GM21423 (cell line): ENCODE data around the gene SAMD4A.

ENCODE experiments used
- ATAC-seq: cut with Tn5 transposase; IDR thresholded peaks from one replicate; pipeline ENCODE4 v1.9.1; 2021; ENCODE audit warnings: mild to moderate bottlenecking, moderate library complexity; ENCODE audit not compliant: unreplicated experiment

The SAMD4A gene

GRCh38 chr14:54565785-54566409, 1.0 kb upstream of the SAMD4A start:
- ATAC-seq = peak; percentile 54

GRCh38 chr14:54567224-54567638, 303 bp downstream of the SAMD4A start:
- ATAC-seq = no peak

GRCh38 chr14:54567639-54568561, 972 bp downstream of the SAMD4A start:
- no peak for ATAC-seq

GRCh38 chr14:54568821-54569595, 2.1 kb downstream of the SAMD4A start:
- no peak for ATAC-seq

GRCh38 chr14:54570047-54570446, 3.1 kb downstream of the SAMD4A start:
- ATAC-seq = no peak

GRCh38 chr14:54570631-54571415, 3.9 kb downstream of the SAMD4A start:
- no peak for ATAC-seq

GRCh38 chr14:54572316-54572715, 5.4 kb downstream of the SAMD4A start:
- no peak for ATAC-seq

GRCh38 chr14:54574528-54574927, 7.6 kb downstream of the SAMD4A start:
- no peak for ATAC-seq

GRCh38 chr14:54577494-54577893, 10.6 kb downstream of the SAMD4A start:
- ATAC-seq = no peak

- no peak for ATAC-seq
These were observed 11.0 kb downstream of the SAMD4A start for GRCh38 chr14:54577977-54578376.

GRCh38 chr14:54579621-54580020, 12.7 kb downstream of the SAMD4A start:
- no peak for ATAC-seq

- no peak for ATAC-seq
These were observed 14.0 kb downstream of the SAMD4A start for GRCh38 chr14:54580933-54581332.

GRCh38 chr14:54582334-54582733, 15.4 kb downstream of the SAMD4A start:
- ATAC-seq = no peak

GRCh38 chr14:54584097-54584496, 17.2 kb downstream of the SAMD4A start:
- ATAC-seq = no peak

GRCh38 chr14:54585214-54585613, 18.3 kb downstream of the SAMD4A start:
- no peak for ATAC-seq

GRCh38 chr14:54589076-54589475, 22.1 kb downstream of the SAMD4A start:
- no peak for ATAC-seq

GRCh38 chr14:54589843-54590242, 22.9 kb downstream of the SAMD4A start:
- no peak for ATAC-seq

- ATAC-seq = no peak
These were observed 23.6 kb downstream of the SAMD4A start for GRCh38 chr14:54590481-54590880.

- no peak for ATAC-seq
These were observed 24.5 kb downstream of the SAMD4A start for GRCh38 chr14:54591461-54591860.

GRCh38 chr14:54591866-54592265, 24.9 kb downstream of the SAMD4A start:
- ATAC-seq = no peak

- no peak for ATAC-seq
These were observed 26.9 kb downstream of the SAMD4A start for GRCh38 chr14:54593860-54594259.
